CD4-positive, alpha-beta T cell treated with Interleukin-15 for 4 hours (primary cell): ENCODE results near the gene UMOD.

Experiments
- DNase-seq: peaks from one replicate; pipeline ENCODE4 v3.0.0-alpha.2; 2020; ENCODE audit warnings: low spot score

UMOD gene

DNA sequence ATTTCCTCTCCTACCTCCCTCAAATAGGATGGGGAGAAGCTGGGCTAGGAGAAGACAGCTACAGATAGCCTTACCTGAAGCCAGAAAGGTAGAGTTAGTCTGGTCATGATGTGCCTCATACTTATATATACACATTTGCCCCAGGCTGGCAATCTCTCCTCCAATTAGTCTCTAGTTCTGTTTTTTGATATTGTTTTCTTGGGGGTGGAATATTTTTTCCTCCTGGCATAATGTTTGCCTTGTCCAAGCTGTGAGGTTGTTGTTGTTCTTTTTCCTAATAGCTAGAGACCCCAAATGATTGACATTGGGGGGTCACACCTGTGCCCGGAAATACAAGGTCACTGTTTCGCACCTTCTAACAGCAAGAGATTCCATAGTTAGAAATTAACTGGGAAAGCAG is at the start of gene UMOD:
Gene UMOD (minus strand): TSS at position 101 of the 400 bp plus-strand sequence. CDS start 1,978 bp downstream, outside the sequence.
- DNase-seq, result no peak

DNA sequence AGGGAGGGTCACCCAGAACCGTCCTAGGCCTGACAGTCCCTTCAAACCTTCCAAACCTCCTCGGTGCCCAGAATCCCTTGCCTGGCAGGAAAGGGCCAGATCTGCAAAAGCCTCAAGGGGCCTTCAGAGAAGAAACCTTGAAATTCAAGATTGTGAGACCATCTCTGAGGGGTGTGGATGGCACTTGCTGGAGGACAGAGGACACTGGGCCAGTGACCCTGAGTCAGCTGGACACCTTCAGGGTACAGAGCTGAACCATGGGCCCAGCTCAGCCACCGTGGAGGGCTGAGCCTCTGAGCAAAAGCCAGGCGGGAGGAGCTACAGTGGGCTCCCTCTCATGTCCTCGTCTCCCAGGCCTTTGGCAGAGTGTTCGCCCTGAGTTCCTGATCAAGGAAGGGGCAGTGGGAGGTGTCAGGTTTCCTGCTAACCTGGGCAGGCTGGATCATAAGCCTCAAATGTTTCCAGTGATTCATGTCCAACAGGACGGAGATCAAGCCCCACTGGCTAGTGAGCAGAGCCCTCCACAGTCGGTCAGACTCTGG is 49.0 kb upstream of the UMOD start:
- DNase-seq, result no peak

DNA sequence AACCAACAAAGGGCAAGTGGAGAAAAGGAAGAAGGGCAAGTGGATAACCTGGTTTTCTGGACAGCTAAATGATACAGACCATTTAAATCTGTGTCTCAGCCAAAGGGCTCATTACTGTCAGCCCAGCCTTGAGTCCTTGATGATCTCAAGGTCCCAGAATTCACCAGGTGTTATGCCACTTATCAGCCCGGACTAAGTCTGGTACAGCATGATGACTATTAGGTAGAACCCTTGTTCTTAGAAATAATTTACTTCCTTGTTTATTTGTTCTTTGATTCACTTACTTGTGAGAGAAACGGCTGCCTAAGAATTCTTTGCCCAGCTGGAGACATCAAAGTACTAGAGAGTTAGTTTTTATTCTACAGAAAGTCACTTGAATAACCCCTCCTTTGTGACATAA is 48.6 kb upstream of the UMOD start:
- no peak for DNase-seq

DNA sequence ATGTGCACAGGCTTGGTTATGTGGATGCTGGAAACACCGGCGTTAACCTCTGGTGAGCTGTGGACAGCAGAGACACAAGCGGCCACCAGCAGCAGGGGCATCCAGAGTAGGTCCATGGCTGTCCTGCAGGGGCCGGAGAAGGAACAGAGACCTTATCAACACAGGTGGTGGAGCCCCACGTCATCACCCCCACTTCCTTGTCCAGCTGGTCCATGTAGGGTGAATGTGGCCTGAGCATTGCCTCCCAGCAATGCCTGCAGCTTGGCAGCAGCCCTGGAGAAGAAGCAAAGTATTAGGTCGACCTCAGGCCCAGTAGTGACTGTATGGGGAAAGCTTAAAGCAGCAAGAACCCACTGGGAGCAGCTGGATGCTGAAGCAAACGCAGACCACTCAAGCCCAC is 46.7 kb upstream of the UMOD start:
- DNase-seq, result no peak

GRCh38 chr16:20398603-20399002 is 46.1 kb upstream of the UMOD start:
- no peak for DNase-seq

DNA sequence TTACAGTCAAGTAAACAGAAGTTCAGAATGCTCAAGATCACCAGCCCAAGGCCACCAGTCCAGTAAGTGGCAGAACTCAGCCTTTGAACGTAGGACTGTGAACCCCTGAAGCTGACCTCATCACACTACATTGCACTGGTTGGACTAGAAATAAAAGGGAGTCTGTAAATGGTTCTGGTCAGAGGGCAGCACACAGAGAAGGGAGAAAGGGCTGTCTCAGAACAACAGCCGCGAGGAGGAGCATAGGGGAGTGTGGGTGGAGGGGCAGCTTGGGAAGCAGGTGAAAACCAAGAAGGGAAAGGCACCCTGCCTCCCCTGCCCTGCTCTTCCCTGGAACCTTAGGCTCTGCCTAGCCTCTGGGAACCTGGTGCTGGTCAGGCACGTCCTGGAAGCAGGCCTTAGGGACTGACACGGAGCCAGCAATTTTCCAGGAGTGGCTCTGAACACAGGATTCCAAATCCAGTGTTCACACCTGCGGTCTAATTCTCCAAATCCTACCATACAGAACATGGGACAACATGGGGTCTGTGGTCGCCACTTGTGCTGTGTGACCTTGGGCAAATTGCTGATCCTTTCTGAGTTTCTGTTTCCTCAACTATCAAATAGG is 45.1 kb upstream of the UMOD start:
- DNase-seq, result no peak

- DNase-seq, result no peak
Observed at GRCh38 chr16:20396846-20397467, 44.4 kb upstream of the UMOD start.

DNA sequence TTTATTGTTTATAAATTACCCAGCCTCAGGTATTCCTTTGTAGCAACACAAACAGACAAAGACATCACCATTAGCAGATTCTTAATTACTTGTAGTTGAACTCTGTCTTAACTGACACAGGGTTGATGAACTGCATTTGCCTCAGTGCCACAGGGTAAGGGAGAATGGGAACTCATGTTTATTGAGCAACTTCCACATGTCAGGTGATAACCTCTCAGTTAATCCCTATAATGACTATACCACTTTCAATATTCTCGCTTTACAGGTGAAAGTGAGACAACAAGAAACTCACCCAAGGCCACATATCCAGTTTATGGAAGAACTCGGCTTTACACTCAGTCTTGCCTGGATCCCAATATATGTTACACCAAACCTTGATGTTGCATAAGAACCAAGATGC is 43.4 kb upstream of the UMOD start:
- DNase-seq, result no peak

- DNase-seq, result no peak
Observed at GRCh38 chr16:20393801-20394577, 41.5 kb upstream of the UMOD start.

DNA sequence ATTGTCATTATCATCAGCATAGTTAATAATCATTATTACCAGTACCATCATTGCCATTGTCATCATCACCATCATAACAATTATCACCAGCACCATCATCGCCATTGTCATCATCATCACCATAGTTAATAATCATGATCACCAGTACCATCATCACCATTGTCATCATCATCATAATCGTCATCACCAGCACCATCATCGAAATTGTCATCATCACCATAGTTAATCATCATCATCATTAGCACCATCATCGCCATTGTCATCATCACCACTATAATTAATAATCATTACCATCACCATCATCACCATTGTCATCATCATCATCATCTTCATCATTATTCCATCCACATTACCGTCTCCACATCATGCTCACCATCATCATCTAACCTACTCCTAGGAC is 38.5 kb upstream of the UMOD start:
- no peak for DNase-seq

GRCh38 chr16:20388854-20389253 is 36.3 kb upstream of the UMOD start:
- DNase-seq, result no peak

DNA sequence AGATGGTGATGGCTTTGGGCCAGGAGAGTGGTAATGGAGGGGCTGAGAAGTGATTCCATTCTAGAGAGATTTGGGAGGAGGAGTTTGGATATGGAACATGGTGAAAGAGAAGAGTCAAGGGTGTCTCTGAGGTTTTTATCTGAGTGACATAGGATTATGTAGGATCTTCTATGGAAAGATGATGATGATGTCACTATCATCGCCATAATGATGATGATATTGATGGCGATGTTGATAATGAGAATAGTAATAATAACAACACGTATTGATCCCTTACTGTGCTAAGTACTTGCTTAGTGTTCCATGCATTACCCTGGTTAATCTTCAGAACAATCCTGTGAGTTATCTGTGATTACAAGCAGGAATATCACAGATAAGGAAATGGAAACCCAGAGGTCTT is 35.5 kb upstream of the UMOD start:
- no peak for DNase-seq

- peak; percentile 32 for DNase-seq
Observed at GRCh38 chr16:20385844-20386832, 33.6 kb upstream of the UMOD start.

DNA sequence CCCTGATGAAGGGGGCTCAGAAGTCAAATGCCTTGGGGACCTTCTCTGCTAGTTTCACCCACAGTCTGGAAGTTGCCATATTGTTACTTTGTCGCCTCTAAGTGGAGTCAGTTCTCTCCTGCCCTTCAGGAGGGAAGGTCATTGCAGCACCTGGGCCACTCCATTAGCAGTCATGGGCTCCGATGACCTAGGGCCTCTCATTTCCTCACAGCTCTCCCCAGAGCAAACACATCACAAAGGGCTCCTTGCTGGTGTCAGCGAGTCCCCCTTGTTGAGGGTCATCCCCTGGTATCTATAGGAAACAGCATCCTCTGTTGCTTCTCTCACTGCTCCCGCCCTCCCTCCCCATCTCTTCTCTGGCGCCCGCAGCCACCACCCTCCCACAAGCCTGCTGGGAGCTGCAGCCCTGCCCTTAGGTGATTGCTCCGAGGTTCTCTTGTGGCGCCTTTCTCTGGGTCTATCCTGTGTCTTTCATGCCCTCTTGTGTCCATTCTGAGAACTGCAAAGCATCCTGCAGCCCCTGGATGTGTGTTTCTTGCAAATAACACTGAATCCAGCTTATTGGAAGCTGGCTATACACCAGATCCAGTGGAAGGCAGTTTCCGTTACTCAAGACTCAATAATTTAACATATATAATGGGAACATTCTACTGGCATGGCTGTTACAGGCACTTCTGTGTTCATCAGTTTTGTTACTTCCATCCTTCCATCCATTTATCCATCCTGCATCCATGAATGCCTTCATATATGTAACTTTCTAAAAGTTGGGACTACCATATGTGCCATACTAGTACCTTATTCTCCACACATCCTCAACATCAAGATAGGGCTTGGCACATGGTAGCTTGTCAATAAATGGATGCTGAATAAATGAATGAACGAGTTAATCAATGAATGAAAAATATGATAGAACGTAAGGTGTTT is 30.9 kb upstream of the UMOD start:
- peak; percentile 17 for DNase-seq

DNA sequence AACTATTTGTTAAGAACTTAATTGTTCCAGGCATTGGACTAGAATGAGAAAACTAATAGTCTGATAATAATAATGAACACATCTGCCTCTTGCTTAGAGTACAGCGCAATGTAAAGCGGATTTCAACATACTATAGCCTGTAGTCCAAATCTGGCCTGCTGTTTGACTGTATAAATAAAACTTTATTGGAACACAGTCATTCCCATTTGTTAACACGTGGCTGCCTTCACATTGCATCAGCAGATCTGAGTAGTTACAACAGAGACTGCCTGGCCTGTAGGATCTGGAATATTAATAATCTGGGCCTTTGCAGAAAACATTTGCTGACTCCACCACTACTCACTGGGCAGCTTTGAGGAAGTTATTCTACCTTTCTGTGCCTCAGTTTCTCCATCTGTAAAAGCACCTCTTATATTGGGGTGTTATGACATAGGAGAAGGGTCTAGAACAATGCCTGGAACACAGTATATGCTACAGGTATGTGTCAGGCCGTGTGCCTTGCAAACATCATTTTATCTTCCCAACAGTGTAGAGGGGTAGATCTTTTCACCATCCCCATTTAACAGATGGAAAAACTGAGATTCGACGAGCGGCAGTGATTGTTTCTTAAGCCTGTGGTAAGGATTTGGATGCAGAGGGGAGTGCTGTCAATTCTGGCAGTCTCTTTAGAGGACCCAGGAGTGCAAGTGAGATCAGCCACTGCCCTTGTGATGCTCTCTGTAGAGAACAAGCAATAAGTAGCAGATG is 29.9 kb upstream of the UMOD start:
- DNase-seq, result no peak

- no peak for DNase-seq
Observed at GRCh38 chr16:20380782-20381181, 28.3 kb upstream of the UMOD start.

DNA sequence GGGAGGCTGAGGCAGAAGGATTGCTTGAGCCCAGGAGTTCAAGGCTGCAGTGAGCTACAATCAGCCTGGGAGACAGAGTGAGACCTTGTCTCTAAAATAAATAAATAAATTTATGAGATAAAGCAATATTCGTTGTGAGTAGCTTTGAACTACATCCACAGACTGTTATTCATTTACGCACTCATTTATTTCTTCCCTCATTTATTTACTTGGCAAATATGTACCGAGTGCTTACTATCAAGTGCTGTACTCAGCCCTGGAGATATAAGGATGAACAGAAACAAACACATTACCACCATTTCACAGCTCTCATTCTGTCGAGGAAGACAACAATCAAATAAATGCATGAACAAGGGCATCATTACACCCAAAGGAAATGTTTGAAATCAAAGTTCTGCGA is 24.7 kb upstream of the UMOD start:
- DNase-seq, result no peak

DNA sequence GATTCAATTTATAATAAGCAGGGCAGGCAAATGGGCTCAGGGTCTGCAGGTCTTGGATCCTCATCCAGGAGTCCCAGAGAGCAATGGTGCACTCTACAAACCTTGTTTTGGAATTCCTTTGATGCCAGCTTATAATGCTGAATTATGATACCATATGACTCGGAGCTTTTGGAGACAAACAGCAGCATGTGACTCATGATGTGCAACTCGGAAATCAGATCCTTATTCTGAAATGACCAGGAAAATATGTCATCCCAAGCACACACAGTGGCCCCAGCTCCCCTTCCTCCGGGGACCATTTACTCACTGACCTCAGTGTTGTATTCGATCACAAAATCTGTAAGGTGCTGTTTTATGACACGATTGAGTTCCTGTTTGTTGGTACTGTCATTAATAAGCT is 20.2 kb upstream of the UMOD start:
- no peak for DNase-seq

- DNase-seq, result no peak
Observed at GRCh38 chr16:20369452-20370054, 17.0 kb upstream of the UMOD start.

- DNase-seq, result no peak
Observed at GRCh38 chr16:20364051-20364450, 11.5 kb upstream of the UMOD start.
